Measurements from ENCODE around the gene PDIK1L. TPM values are rescaled to one million over a fixed set of nuclear protein-coding genes. Genes with fewer than 3 reads are reported as not detected.

Gene PDIK1L
- total and polyA plus RNA-seq, 9 of the 15 experiments (the other 6 are each of a cell fraction or from before 2014, with no cell fraction given): 12.8 to 30.2 (median 21.5) TPM

DNA sequence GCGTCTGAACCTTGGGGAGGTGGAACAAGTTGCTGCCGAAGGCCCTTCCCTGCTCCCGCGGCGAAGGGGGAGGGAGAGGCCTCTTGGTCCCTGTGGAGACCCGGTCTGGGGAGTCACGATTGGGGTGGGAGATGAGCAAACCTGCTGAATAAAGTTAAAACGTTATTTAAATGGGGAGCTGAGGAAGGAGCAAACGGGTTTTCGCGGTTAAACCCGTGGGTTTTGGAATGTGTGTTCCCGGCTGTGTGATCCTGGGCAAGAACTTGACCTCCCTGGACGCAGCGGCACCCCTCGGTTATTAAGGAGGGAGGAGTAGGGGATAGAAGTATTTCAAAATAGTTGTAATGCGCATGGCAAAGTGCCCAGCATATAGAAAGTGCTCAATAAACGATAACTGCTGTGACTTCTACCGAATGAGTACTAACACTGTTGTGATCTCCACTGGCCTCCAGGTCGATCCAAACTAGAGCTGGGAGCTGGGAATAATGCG lies 50.6 kb downstream of the PDIK1L start (continued):
- TF ChIP-seq TCF3 (CRISPR knock-in tag; IDR thresholded peaks at IDR 0.05) (no peak), MEF2A (IDR thresholded peaks at IDR 0.05; ENCODE audit: control insufficient read depth, low read depth, low read length) (no peak), EP300 (IDR thresholded peaks at IDR 0.05; ENCODE audit: low read length) (no peak), NBN (IDR thresholded peaks at IDR 0.05; ENCODE audit: low read depth) (no peak), POLR2AphosphoS2 (IDR thresholded peaks at IDR 0.05; ENCODE audit: low read length) (no peak), BRD9 (IDR thresholded peaks at IDR 0.05; ENCODE audit: low read depth, partially characterized antibody) (peak; percentile 32), FOXA3 (CRISPR knock-in tag; conservative IDR thresholded peaks at IDR 0.05 in 1 of 2, IDR thresholded peaks at IDR 0.05 in 1 of 2) (no peak), ZBTB8A (IDR thresholded peaks at IDR 0.05; ENCODE audit: partially characterized antibody) (no peak), MTF1 (CRISPR knock-in tag; IDR thresholded peaks at IDR 0.05; ENCODE audit: borderline replicate concordance) (no peak), SMARCA5 (IDR thresholded peaks at IDR 0.05) (0 out of 2 replicates have a peak, but pooled peaks have one; percentile 25), ELF2 (CRISPR knock-in tag; IDR thresholded peaks at IDR 0.05) (no peak), ZKSCAN3 (CRISPR knock-in tag; IDR thresholded peaks at IDR 0.05) (no peak), TGIF2 (CRISPR knock-in tag; IDR thresholded peaks at IDR 0.05) (no peak), TEAD1 (CRISPR knock-in tag; IDR thresholded peaks at IDR 0.05) (peak in 1 of 2 experiments; percentile 48; a peak in 1 of 4 replicates), HMG20B (CRISPR knock-in tag; IDR thresholded peaks at IDR 0.05) (no peak), ZNF668 (CRISPR knock-in tag; IDR thresholded peaks at IDR 0.05) (no peak), E2F3 (CRISPR knock-in tag; IDR thresholded peaks at IDR 0.05) (no peak), MAZ (CRISPR knock-in tag; conservative IDR thresholded peaks at IDR 0.05 in 1 of 2, IDR thresholded peaks at IDR 0.05 in 1 of 2) (peak in 1 of 2 experiments; percentile 27; a peak in 1 of 4 replicates), ZNF232 (CRISPR knock-in tag; IDR thresholded peaks at IDR 0.05) (no peak), SMAD1 (IDR thresholded peaks at IDR 0.05; ENCODE audit: low read depth, low read length, partially characterized antibody) (no peak), LCOR (CRISPR knock-in tag; IDR thresholded peaks at IDR 0.05) (no peak), EGR1 (conservative IDR thresholded peaks at IDR 0.05) (no peak), RBM25 (IDR thresholded peaks at IDR 0.05; ENCODE audit: low read depth, low read length, severe bottlenecking) (peak; percentile 31), STAG1 (CRISPR knock-in tag; IDR thresholded peaks at IDR 0.05; ENCODE audit: borderline replicate concordance) (no peak), POLR2A (conservative IDR thresholded peaks at IDR 0.05) (no peak), NFYB (IDR thresholded peaks at IDR 0.05; ENCODE audit: extremely low read depth, insufficient read length) (no peak), SIN3B (IDR thresholded peaks at IDR 0.05; ENCODE audit: low read depth) (no peak)
- TF ChIP-seq, protein P1, sequence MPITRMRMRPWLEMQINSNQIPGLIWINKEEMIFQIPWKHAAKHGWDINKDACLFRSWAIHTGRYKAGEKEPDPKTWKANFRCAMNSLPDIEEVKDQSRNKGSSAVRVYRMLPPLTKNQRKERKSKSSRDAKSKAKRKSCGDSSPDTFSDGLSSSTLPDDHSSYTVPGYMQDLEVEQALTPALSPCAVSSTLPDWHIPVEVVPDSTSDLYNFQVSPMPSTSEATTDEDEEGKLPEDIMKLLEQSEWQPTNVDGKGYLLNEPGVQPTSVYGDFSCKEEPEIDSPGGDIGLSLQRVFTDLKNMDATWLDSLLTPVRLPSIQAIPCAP (CRISPR knock-in tag; IDR thresholded peaks at IDR 0.05; ENCODE audit: borderline replicate concordance): no peak
- TF ChIP-seq, protein P2, sequence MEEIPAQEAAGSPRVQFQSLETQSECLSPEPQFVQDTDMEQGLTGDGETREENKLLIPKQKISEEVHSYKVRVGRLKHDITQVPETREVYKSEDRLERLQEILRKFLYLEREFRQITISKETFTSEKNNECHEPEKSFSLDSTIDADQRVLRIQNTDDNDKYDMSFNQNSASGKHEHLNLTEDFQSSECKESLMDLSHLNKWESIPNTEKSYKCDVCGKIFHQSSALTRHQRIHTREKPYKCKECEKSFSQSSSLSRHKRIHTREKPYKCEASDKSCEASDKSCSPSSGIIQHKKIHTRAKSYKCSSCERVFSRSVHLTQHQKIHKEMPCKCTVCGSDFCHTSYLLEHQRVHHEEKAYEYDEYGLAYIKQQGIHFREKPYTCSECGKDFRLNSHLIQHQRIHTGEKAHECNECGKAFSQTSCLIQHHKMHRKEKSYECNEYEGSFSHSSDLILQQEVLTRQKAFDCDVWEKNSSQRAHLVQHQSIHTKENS (CRISPR knock-in tag; IDR thresholded peaks at IDR 0.05): no peak
- TF ChIP-seq, protein P3, sequence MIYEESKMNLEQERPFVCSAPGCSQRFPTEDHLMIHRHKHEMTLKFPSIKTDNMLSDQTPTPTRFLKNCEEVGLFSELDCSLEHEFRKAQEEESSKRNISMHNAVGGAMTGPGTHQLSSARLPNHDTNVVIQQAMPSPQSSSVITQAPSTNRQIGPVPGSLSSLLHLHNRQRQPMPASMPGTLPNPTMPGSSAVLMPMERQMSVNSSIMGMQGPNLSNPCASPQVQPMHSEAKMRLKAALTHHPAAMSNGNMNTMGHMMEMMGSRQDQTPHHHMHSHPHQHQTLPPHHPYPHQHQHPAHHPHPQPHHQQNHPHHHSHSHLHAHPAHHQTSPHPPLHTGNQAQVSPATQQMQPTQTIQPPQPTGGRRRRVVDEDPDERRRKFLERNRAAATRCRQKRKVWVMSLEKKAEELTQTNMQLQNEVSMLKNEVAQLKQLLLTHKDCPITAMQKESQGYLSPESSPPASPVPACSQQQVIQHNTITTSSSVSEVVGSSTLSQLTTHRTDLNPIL (CRISPR knock-in tag; IDR thresholded peaks at IDR 0.05): no peak
